ENCODE measurements around the gene DYNLL2. TPM values are rescaled to one million over a fixed set of nuclear protein-coding genes. Genes with fewer than 3 reads are reported as not detected.
"Not testable (repeated sequence)": the region's sequence is repeated elsewhere in the genome, so short reads cannot be mapped to it uniquely, and the experiment has no call there.

DYNLL2 gene
- total RNA-seq, 1 donor from 2014 or later, result 46.8 TPM

DNA sequence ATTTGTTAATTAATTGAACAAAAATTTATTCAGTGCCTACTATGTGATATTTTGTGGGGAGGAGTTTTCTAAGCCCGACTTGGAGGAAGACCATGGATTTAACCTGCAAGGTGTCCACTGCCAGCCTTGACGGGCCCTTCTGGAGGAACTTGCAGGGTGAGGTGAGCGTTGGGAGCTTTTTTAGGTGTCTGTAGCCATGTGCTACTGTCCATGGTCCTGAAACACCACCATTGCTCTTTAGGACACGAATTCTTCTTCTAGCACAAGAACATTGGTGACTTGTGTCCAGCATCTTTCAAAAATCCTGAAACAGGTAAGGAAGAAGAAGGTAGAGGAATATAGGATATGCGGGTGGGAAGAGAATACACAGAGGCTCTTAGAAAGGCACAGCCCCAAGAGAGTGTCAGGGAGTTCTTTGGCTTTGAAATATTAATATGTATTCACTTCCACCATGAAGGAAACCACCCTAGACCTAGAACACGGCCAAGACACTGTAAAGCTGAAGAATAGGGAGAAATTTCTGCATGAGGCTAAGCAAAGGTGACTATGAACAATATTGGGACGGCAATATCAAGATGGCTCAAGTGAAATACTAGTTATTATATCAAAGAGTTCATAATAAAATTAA is 37.1 kb downstream of the DYNLL2 start:
- TF ChIP-seq EZH2phosphoT487 (IDR thresholded peaks at IDR 0.05), result no peak
- no peak for TF ChIP-seq EZH2 (IDR thresholded peaks at IDR 0.05)
- TF ChIP-seq, protein P1, sequence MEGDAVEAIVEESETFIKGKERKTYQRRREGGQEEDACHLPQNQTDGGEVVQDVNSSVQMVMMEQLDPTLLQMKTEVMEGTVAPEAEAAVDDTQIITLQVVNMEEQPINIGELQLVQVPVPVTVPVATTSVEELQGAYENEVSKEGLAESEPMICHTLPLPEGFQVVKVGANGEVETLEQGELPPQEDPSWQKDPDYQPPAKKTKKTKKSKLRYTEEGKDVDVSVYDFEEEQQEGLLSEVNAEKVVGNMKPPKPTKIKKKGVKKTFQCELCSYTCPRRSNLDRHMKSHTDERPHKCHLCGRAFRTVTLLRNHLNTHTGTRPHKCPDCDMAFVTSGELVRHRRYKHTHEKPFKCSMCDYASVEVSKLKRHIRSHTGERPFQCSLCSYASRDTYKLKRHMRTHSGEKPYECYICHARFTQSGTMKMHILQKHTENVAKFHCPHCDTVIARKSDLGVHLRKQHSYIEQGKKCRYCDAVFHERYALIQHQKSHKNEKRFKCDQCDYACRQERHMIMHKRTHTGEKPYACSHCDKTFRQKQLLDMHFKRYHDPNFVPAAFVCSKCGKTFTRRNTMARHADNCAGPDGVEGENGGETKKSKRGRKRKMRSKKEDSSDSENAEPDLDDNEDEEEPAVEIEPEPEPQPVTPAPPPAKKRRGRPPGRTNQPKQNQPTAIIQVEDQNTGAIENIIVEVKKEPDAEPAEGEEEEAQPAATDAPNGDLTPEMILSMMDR (IDR thresholded peaks at IDR 0.05), result no peak
- no peaks in the 10 kb centered on the region for H3K36me3 ChIP-seq
- no peaks in the 10 kb centered on the region for H3K4me1 ChIP-seq
- H3K27ac ChIP-seq, result no peak overlapping the region
- H3K9ac ChIP-seq, result no peak overlapping the region
- H3K4me2 ChIP-seq, result no peak overlapping the region
- Mint-ChIP-seq H3K9me3 (no peaks in the 10 kb centered on the region), H3K27ac (no peak overlapping the region), H3K36me3 (no peaks in the 10 kb centered on the region), H3K4me3 (no peak overlapping the region), H3K27me3 (ENCODE audit: insufficient read depth, low read depth) (peaks cover 5% of the 10 kb centered on the region), H3K4me1 (no peaks in the 10 kb centered on the region)
- H2AFZ ChIP-seq (replicated peaks), result no peak overlapping the region
- peaks cover 4% of the 10 kb centered on the region for H4K20me1 ChIP-seq (ENCODE audit: low read depth)
- H3K9me3 ChIP-seq (ENCODE audit: low read depth), result no peaks in the 10 kb centered on the region
- H3K27me3 ChIP-seq, result peaks cover 52% of the 10 kb centered on the region
- no peaks in the 10 kb centered on the region for H3F3A ChIP-seq (ENCODE audit: low read depth)
- peak; percentile 86 for DNase-seq (ENCODE audit: low spot score)
- no peak overlapping the region for H3K4me3 ChIP-seq
- H3K79me2 ChIP-seq (ENCODE audit: low read depth), result no peaks in the 10 kb centered on the region

DNA sequence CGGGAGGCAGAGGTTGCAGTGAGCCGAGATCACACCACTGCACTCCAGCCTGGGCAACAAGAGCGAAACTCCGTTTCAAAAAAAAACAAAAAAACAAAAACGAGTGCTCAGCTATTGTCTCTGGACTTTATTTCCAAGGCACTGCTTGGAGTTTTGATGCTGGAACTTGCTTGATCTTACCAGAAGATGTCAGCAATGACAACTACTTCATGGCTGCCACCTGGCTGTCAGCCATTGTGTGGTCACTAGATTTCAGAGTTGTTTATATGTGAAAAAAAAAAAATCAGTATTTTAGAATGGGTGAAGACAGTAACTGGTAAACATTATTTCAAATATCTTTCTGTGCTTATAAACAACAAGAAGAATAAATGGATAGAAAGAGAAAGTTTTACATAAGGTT is 38.7 kb downstream of the DYNLL2 start:
- no peak overlapping the region for H2AFZ ChIP-seq (replicated peaks)
- TF ChIP-seq, protein P1 (IDR thresholded peaks at IDR 0.05), result peak; percentile 56
- TF ChIP-seq EZH2phosphoT487 (IDR thresholded peaks at IDR 0.05), result no peak
- peak; percentile 54 for DNase-seq (ENCODE audit: low spot score)
- H3K27me3 ChIP-seq, result peaks cover 54% of the 10 kb centered on the region
- no peak overlapping the region for H3K4me2 ChIP-seq
- Mint-ChIP-seq H3K4me3 (no peak overlapping the region), H3K36me3 (no peaks in the 10 kb centered on the region), H3K9me3 (no peaks in the 10 kb centered on the region), H3K27ac (no peak overlapping the region), H3K27me3 (ENCODE audit: insufficient read depth, low read depth) (peaks cover 12% of the 10 kb centered on the region), H3K4me1 (no peaks in the 10 kb centered on the region)
- no peaks in the 10 kb centered on the region for H3K9me3 ChIP-seq (ENCODE audit: low read depth)
- no peaks in the 10 kb centered on the region for H3K4me1 ChIP-seq
- no peak overlapping the region for H3K9ac ChIP-seq
- no peaks in the 10 kb centered on the region for H3K36me3 ChIP-seq
- H3K4me3 ChIP-seq, result no peak overlapping the region
- no peaks in the 10 kb centered on the region for H3K79me2 ChIP-seq (ENCODE audit: low read depth)
- no peaks in the 10 kb centered on the region for H3F3A ChIP-seq (ENCODE audit: low read depth)
- no peak overlapping the region for H3K27ac ChIP-seq
- H4K20me1 ChIP-seq (ENCODE audit: low read depth), result peaks cover 4% of the 10 kb centered on the region

GRCh38 chr17:58127846-58128245 is 44.6 kb downstream of the DYNLL2 start:
- Histone ChIP-seq H3K36me3 (no peaks in the 10 kb centered on the region), H2AFZ (replicated peaks) (no peak overlapping the region), H3K27ac (no peak overlapping the region), H3K4me2 (no peak overlapping the region), H3K9me3 (ENCODE audit: low read depth) (no peaks in the 10 kb centered on the region), H4K20me1 (ENCODE audit: low read depth) (no peaks in the 10 kb centered on the region), H3K79me2 (ENCODE audit: low read depth) (no peaks in the 10 kb centered on the region), H3K4me1 (no peaks in the 10 kb centered on the region), H3K4me3 (no peak overlapping the region), H3F3A (ENCODE audit: low read depth) (no peaks in the 10 kb centered on the region), H3K9ac (no peak overlapping the region), H3K27me3 (peaks cover 56% of the 10 kb centered on the region)
- H3K36me3 Mint-ChIP-seq, result no peaks in the 10 kb centered on the region
- no peaks in the 10 kb centered on the region for H3K9me3 Mint-ChIP-seq
- TF ChIP-seq EZH2 (IDR thresholded peaks at IDR 0.05), result no peak
- TF ChIP-seq, protein P1 (IDR thresholded peaks at IDR 0.05), result no peak
- TF ChIP-seq EZH2phosphoT487 (IDR thresholded peaks at IDR 0.05), result no peak
- no peak for DNase-seq (ENCODE audit: low spot score)
- no peak overlapping the region for H3K4me3 Mint-ChIP-seq
- H3K27me3 Mint-ChIP-seq (ENCODE audit: insufficient read depth, low read depth), result peaks cover 11% of the 10 kb centered on the region
- no peak overlapping the region for H3K27ac Mint-ChIP-seq
- H3K4me1 Mint-ChIP-seq, result no peaks in the 10 kb centered on the region

DNA sequence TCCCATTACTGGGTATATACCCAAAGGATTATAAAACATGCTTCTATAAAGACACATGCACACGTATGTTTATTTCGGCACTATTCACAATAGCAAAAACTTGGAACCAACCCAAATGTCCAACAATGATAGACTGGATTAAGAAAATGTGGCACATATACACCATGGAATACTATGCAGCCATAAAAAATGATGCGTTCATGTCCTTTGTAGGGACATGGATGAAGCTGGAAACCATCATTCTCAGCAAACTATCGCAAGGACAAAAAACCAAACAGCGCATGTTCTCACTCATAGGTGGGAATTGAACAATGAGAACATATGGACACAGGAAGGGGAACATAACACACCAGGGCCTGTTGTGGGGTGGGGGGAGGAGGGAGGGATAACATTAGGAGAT is 49.5 kb downstream of the DYNLL2 start:
- not testable (repeated sequence) for H3K9me3 ChIP-seq (ENCODE audit: low read depth); H3K36me3 ChIP-seq; H3K4me1 Mint-ChIP-seq; H3K27ac ChIP-seq; H3K9me3 Mint-ChIP-seq; H3K4me2 ChIP-seq; H3K4me3 Mint-ChIP-seq; H3K79me2 ChIP-seq (ENCODE audit: low read depth); H3K4me1 ChIP-seq; H4K20me1 ChIP-seq (ENCODE audit: low read depth); H3K9ac ChIP-seq; H3K4me3 ChIP-seq; H2AFZ ChIP-seq (replicated peaks); DNase-seq (ENCODE audit: low spot score); H3F3A ChIP-seq (ENCODE audit: low read depth); H3K27ac Mint-ChIP-seq; H3K36me3 Mint-ChIP-seq
- H3K27me3 Mint-ChIP-seq (ENCODE audit: insufficient read depth, low read depth), result peaks cover 24% of the 10 kb centered on the region
- H3K27me3 ChIP-seq, result peaks cover 75% of the 10 kb centered on the region
